Astrocyte (in vitro differentiated cells and primary cell): Measurements from ENCODE around the gene AZU1.

Experiments used
- EZH2 ChIP-seq: IDR thresholded peaks from 2 replicates; pipeline ENCODE4 v1.6.1; 2012; ENCODE audit warnings: mild to moderate bottlenecking, low read length, inconsistent platforms; ENCODE audit not compliant: insufficient read depth
- TF ChIP-seq, protein P1 (sequence below): IDR thresholded peaks from 2 replicates; pipeline ENCODE4 v1.5.1; 2011; ENCODE audit warnings: low read depth, mild to moderate bottlenecking, inconsistent platforms, low read length, moderate library complexity; ENCODE audit not compliant: insufficient read depth

DNA sequence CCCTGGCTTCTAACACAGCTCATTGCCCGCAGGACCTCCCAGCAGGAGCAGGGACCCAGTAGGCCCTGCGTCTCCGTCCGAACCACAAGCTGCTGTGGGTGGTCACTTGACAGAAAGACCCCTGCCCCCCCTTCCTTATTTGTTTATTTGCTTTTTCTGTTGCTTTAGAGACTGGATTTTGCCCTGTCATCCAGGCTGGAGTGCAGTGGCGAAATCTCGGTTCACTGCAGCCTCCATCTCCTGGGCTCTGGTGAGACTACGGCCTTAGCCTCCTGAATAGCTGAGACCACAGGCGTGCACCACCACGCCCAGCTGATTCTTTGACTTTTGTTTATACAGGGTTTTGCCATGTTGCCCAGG is 38.0 kb upstream of the AZU1 start:
- no peak for TF ChIP-seq EZH2
- TF ChIP-seq, protein P1, sequence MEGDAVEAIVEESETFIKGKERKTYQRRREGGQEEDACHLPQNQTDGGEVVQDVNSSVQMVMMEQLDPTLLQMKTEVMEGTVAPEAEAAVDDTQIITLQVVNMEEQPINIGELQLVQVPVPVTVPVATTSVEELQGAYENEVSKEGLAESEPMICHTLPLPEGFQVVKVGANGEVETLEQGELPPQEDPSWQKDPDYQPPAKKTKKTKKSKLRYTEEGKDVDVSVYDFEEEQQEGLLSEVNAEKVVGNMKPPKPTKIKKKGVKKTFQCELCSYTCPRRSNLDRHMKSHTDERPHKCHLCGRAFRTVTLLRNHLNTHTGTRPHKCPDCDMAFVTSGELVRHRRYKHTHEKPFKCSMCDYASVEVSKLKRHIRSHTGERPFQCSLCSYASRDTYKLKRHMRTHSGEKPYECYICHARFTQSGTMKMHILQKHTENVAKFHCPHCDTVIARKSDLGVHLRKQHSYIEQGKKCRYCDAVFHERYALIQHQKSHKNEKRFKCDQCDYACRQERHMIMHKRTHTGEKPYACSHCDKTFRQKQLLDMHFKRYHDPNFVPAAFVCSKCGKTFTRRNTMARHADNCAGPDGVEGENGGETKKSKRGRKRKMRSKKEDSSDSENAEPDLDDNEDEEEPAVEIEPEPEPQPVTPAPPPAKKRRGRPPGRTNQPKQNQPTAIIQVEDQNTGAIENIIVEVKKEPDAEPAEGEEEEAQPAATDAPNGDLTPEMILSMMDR, result no peak
